Measurements from ENCODE around the gene TMEM229A.

- no peak for TF ChIP-seq CTCF (conservative IDR thresholded peaks at IDR 0.05)
- TF ChIP-seq EZH2 (IDR thresholded peaks at IDR 0.05; ENCODE audit: low read depth) = no peak
These were observed 12.8 kb downstream of the TMEM229A start for GRCh38 chr7:124020060-124020459.
